GM12891 (cell line): Measurements from ENCODE around the gene PLXNC1.

ENCODE experiments used
- PAX5 ChIP-seq: IDR thresholded peaks from 2 replicates; pipeline ENCODE4 v1.6.1; 2011; ENCODE audit warnings: low read length, moderate library complexity, mild to moderate bottlenecking; ENCODE audit not compliant: insufficient read depth, severe bottlenecking
- POLR2A ChIP-seq: IDR thresholded peaks from 2 replicates; pipeline ENCODE4 v1.6.1; 2011; ENCODE audit warnings: low read depth, low read length, control low read depth
- POLR2AphosphoS5 ChIP-seq: IDR thresholded peaks from 2 replicates; pipeline ENCODE4 v1.6.1; 2011; ENCODE audit warnings: low read depth, low read length, control low read depth
- POU2F2 ChIP-seq: IDR thresholded peaks from 2 replicates; pipeline ENCODE4 v1.6.1; 2011; ENCODE audit warnings: low read depth, mild to moderate bottlenecking, control low read depth, low read length, moderate library complexity
- SPI1 ChIP-seq: IDR thresholded peaks from 2 replicates; pipeline ENCODE4 v1.6.1; 2011; ENCODE audit warnings: low read depth, low read length, control low read depth
- TAF1 ChIP-seq: IDR thresholded peaks from 2 replicates; pipeline ENCODE4 v1.6.1; 2011; ENCODE audit warnings: low read depth, low read length, control low read depth

GRCh38 chr12:94149781-94150239 is 1.4 kb downstream of the PLXNC1 start:
- no peak for TF ChIP-seq TAF1
- no peak for TF ChIP-seq POLR2AphosphoS5
- TF ChIP-seq POLR2A = no peak
- no peak for TF ChIP-seq PAX5
- no peak for TF ChIP-seq SPI1
- no peak for TF ChIP-seq POU2F2
